AG09319 (cell line): ENCODE measurements around the gene SPATA2.
A peak's percentile ranks its signal among the peaks of the same experiment; 100 is the strongest.

Experiments used
- DNase-seq: peaks from one replicate; pipeline ENCODE4 v3.0.0-alpha.2; 2010; ENCODE audit warnings: low read depth; ENCODE audit errors: extremely low read depth
- CTCF ChIP-seq: IDR thresholded peaks from 2 replicates; pipeline ENCODE4 v1.5.1; 2011; ENCODE audit warnings: low read depth, mild to moderate bottlenecking, inconsistent platforms, low read length, moderate library complexity

The SPATA2 gene

DNA sequence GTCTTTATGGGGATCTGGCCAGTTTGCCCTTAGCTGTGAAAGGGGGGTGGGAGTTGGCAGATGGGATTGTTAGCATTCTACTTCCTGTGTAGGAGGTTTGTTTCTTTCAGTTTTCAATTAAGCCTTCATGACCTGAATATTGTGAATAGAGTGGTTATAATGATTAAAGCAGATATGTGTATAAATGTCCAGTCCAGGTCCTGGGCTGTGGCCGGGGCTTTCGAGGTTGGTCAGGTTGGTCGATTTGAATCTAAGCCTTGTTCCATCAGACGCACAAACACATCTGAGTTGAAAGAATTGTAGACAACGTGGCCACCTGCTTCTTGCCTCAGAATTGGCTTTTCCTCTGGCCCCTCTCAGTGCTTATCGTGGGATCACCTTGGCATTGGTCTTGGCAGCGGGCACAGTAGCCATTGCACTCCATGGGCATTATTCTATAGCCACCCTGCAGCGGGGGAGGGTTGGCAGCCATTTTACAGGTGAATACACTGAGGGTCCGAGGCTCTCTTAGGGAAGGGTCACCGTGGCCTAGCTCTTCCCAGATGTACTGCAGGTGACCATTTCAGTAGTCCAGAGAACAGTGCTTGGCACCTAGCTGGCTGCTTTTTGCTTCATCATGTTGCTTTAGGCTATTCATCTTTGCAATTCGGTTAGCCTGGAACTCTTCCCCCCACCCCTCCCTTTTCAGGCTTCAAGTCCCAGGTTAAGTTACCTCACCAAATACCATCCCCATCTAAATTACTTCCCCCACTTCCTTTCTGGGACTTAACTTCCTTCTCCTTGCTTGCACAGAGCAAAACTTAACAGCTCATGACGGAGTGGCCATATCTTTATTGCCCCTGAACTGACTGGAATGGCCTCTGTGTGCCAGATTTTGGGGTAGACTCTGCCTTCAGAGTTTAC, 21.9 kb upstream of the SPATA2 start:
- TF ChIP-seq CTCF, result no peak
- DNase-seq, result no peak

- peak; percentile 75 for DNase-seq
- TF ChIP-seq CTCF, result no peak
Measured at GRCh38 chr20:49936153-49937026, 21.1 kb upstream of the SPATA2 start, which contains the start of gene RNF114. TSS of gene RNF114 (plus strand) at chr20:49936397. CDS start at chr20:49936413, 16 bp downstream.

- no peak for DNase-seq
- TF ChIP-seq CTCF, result no peak
Measured at GRCh38 chr20:49935746-49936152, 20.4 kb upstream of the SPATA2 start.

DNA sequence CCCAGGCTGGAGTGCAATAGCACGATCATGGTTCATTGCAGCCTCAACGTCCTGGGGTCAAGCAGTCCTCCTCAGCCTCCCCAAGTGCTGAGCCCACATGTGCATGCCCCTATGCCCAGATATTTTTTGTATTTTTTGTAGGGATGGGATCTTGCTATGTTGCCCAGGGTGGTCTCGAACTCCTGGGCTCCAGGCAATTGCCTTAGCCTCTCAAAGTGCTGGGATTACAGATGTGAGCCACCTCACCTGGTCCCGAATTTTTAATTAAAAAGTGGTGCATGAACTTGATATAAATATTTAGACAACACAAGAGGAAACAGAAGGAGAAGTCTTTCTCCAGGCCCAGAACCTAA, 13.8 kb upstream of the SPATA2 start:
- TF ChIP-seq CTCF, result no peak
- no peak for DNase-seq

DNA sequence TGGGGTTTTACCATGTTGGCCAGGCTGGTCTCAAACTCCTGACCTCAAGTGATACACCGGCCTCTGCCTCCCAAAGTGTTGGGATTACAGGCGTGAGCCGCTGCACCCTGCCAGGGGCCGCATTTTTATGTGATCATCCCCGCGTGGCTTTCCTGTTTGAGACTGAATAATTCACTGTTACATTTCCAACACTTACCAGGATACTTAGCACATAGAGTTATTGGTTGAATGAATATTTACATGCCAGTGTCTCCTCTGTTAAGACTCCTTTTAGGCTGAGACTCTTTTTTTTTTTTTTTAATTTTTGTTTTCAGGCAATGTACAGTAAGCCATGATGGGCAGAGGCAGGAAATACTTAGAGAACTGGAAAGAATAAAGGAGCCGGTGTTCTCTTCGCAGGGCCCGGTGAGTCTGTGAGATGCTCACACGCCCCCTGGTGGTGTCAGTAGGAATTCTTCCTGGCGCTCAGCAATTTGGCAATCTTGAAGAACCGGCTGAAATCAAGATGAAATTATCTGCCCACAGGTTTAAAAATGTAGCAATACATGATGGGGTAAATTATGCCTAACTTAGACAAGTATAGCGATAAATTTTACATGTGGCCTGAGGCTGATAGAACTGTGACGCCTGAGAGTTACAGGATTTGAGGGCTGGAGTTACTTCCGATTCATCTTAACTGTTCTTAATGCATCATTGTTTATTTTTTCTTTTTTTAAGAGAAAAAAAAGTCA, 13.2 kb upstream of the SPATA2 start:
- TF ChIP-seq CTCF, result peak; percentile 89
- DNase-seq, result peak; percentile 73

DNA sequence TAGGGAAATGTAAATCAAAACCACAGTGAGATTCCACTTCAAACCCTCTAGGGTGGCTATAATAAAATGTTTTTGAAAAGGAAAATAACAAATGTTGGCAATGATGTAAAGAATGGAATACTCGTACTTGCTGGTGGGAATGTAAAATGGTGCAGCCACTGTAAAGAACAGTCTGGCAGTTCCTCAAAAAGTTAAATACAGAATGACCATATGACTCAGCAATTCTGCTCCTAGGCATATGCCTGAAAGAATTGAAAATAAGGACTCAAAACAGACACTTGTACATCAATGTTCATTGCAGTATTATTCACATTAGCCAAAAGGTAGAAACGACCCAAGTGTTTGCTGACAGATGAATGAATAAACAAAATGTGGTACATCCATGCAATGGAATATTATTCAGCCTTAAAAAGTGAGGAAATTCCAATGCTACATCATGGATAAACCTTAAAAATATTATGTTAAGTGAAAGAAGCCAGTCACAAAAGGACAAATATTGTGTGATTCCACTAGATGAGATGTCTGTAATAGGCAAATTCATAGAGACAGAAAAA, 10.6 kb upstream of the SPATA2 start:
- no peak for TF ChIP-seq CTCF
- no peak for DNase-seq
